Kidney (tissue), 14 donors: ENCODE measurements around the gene TGFBR3. TPM values are rescaled to one million over a fixed set of nuclear protein-coding genes. Genes with fewer than 3 reads are reported as not detected.

ENCODE experiments used
- DNase-seq, 5 donors: peaks; one replicate each; pipeline ENCODE4 v3.0.0-alpha.2; 2013 to 2020
- FAIRE-seq: peaks from 2 replicates; lab custom pipeline; 2012; peaks lifted over from hg19 to GRCh38; lab: Jason Lieb, UNC
- H3K27ac ChIP-seq, 2 donors: one replicate each; pipeline ENCODE4 v1.7.0; 2013; ENCODE audit warnings: low read depth in 2 of 2, low read length in 2 of 2, inconsistent platforms in 1 of 2
- H3K27me3 ChIP-seq: one replicate; pipeline ENCODE4 v1.7.1; 2013; ENCODE audit warnings: low read length, inconsistent platforms; ENCODE audit not compliant: control insufficient read depth, insufficient read depth
- H3K36me3 ChIP-seq, 3 donors: one replicate each; pipeline versions ENCODE4 v1.7.0 to v1.7.1; 2013; ENCODE audit warnings: low read length in 3 of 3, control low read depth in 1 of 3, inconsistent platforms in 1 of 3; ENCODE audit not compliant: insufficient read depth in 3 of 3, control insufficient read depth in 2 of 3
- H3K4me1 ChIP-seq, 3 donors: one replicate each; pipeline versions ENCODE4 v1.7.0 to v1.7.1; 2013; ENCODE audit warnings: low read length in 3 of 3, inconsistent platforms in 1 of 3, low read depth in 1 of 3; ENCODE audit not compliant: control insufficient read depth in 2 of 3, insufficient read depth in 2 of 3
- H3K4me3 ChIP-seq, 3 donors: one replicate each; pipeline versions ENCODE4 v1.7.0 to v1.8.1; 2013; ENCODE audit warnings: low read length in 3 of 3, control low read depth in 1 of 3, inconsistent platforms in 1 of 3
- H3K9ac ChIP-seq, 3 donors: one replicate each; pipeline versions ENCODE4 v1.7.0 to v1.7.1; 2013; ENCODE audit warnings: low read length in 3 of 3, control low read depth in 1 of 3, inconsistent platforms in 1 of 3
- H3K9me3 ChIP-seq, 3 donors: one replicate each; pipeline versions ENCODE4 v1.7.0 to v1.7.1; 2013; ENCODE audit warnings: low read length in 3 of 3, control low read depth in 1 of 3, inconsistent platforms in 1 of 3; ENCODE audit not compliant: control insufficient read depth in 2 of 3, insufficient read depth in 1 of 3
- CTCF ChIP-seq: IDR thresholded peaks from 3 replicates; pipeline ENCODE4 v1.5.1; 2012; ENCODE audit warnings: mild to moderate bottlenecking, moderate library complexity, borderline replicate concordance; ENCODE audit not compliant: insufficient read depth; ENCODE audit errors: extremely low read depth
- intact Hi-C: fragments of 100-400 bp; cut with DNase I; formaldehyde crosslinking; loops from one replicate; pipeline ENCODE4 v1.11.1; 2022
- polyA plus RNA-seq: library from polyadenylated mRNA; stranded (reverse); fragments of 350-450 nt; fragmentation: Illumina TruSeq; extraction: RNeasy Lipid Tissue Mini Kit (QIAGEN cat#74804); gene quantifications from one replicate; pipeline ENCODE4 v1.2.3, GENCODE V29; 2014; ENCODE audit warnings: low read depth, low replicate concordance; ENCODE audit not compliant: insufficient read depth
- total RNA-seq: library from RNA; stranded (reverse); fragmentation: NEBNext Ultra II Directional; extraction: Animal tissue kit (Norgen Biotek cat#: 25700); gene quantifications from one replicate; pipeline ENCODE4 v1.2.1, GENCODE V29; 2021
- donor health status: control.
- donor health status: control.
- donor health status: control.
- donor health status: control.
- donor health status: control.
- donor health status: DM: yes; HTN: yes; CAD: no.
- donor health status: Normal renal cell carcinoma (clear cell type).

Gene TGFBR3
- total and polyA plus RNA-seq, 2 donors from 2014 or later = 15.8 to 57.9 TPM

- intact Hi-C loops = no loop called here
- H3K4me1 ChIP-seq = peaks cover 2 to 14% (median 5%) of the 10 kb centered on the region in 3 donors
- H3K4me3 ChIP-seq = no peak overlapping the region
These were observed 200.0 kb downstream of the TGFBR3 start for GRCh38 chr1:91685994-91686393.

GRCh38 chr1:91684481-91685196, 201.3 kb downstream of the TGFBR3 start:
- H3K9ac ChIP-seq = no peak overlapping the region
- FAIRE-seq (no peak), DNase-seq (peak in 3 of 5 donors; percentile 35 to 75 (median 54))
- no peak overlapping the region for H3K4me3 ChIP-seq
- H3K36me3 ChIP-seq = peaks cover 0 to 15% (median 2%) of the 10 kb centered on the region in 3 donors
- H3K9me3 ChIP-seq = no peaks in the 10 kb centered on the region
- intact Hi-C loops = no loop called here
- H3K27ac ChIP-seq = no peak overlapping the region
- H3K4me1 ChIP-seq = peaks cover 2 to 8% (median 5%) of the 10 kb centered on the region in 3 donors
- no peak for TF ChIP-seq CTCF
- no peaks in the 10 kb centered on the region for H3K27me3 ChIP-seq

More at GRCh38 chr1:91685994-91686393, 200.0 kb downstream of the TGFBR3 start:
- H3K36me3 ChIP-seq = peaks cover 0 to 15% (median 2%) of the 10 kb centered on the region in 3 donors
- DNase-seq (no peak), FAIRE-seq (no peak)
- no peak overlapping the region for H3K27ac ChIP-seq
- no peaks in the 10 kb centered on the region for H3K27me3 ChIP-seq
- no peak overlapping the region for H3K9ac ChIP-seq
- TF ChIP-seq CTCF = no peak
- no peaks in the 10 kb centered on the region for H3K9me3 ChIP-seq

- DNase-seq (peak in 1 of 5 donors; percentile 22), FAIRE-seq (no peak)
- H3K27me3 ChIP-seq = no peaks in the 10 kb centered on the region
- no peaks in the 10 kb centered on the region for H3K9me3 ChIP-seq
- peaks cover 0 to 15% (median 2%) of the 10 kb centered on the region in 3 donors for H3K36me3 ChIP-seq
- H3K9ac ChIP-seq = no peak overlapping the region
- intact Hi-C loops = no loop called here
- H3K4me3 ChIP-seq = no peak overlapping the region
- TF ChIP-seq CTCF = no peak
- peaks cover 2 to 7% (median 3%) of the 10 kb centered on the region in 3 donors for H3K4me1 ChIP-seq
- H3K27ac ChIP-seq = no peak overlapping the region
These were observed 202.4 kb downstream of the TGFBR3 start for GRCh38 chr1:91683598-91683951.
